GM18873 (cell line): ENCODE data around the gene LRRTM3.
A peak's percentile ranks its signal among the peaks of the same experiment; 100 is the strongest.

Experiments used
- ATAC-seq: cut with Tn5 transposase; IDR thresholded peaks from one replicate; pipeline ENCODE4 v1.9.1; 2021; ENCODE audit warnings: mild to moderate bottlenecking, moderate library complexity, moderate number of reproducible peaks; ENCODE audit not compliant: unreplicated experiment, low FRiP score

The LRRTM3 gene

DNA sequence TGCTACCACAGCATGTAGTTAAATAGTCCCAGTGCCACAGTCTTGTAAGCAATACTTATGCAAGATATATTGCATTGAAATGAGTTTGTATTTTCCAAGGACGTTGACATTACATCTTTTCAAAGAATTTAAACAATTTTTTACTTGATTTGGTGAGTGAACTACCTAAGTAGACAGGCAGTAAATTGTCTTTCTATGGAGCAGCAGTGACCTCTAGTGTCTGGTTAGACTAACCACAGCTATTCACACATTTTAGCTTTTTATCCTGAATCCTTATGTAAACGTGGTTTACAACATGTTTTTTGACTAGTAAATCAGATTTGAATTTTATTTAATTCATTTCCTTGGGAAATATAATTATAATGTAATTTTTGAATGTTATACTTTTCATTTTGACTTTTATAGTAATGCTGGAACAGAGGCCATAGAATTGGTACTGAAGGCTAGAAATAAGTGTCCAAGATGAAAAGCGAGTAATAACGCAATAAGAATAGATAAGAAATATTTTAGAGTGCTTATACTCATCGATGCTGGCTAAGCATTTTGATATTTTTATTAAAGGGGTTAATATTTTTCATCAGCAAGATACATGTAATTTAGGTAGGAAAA, 5.6 kb downstream of the LRRTM3 start:
- ATAC-seq = peak; percentile 70

DNA sequence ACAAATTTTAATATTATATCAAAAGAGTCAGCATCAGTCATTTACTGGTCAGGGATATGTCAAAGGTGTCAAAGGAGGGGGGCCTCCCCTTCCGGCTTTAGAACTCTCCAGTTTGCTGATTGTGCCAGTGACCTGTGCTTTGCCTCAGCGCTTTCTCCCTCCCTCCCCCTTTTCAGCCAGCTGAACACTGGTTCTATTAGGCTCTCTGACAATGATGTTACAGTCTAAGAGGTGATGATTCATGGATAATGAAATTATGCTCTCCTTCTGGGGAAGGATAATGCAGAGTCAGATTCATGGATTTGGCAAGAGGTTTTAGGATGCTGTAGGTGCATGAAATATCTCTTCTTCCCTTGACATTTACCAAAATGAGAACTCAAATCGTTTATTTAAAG, 6.1 kb downstream of the LRRTM3 start:
- ATAC-seq = no peak

DNA sequence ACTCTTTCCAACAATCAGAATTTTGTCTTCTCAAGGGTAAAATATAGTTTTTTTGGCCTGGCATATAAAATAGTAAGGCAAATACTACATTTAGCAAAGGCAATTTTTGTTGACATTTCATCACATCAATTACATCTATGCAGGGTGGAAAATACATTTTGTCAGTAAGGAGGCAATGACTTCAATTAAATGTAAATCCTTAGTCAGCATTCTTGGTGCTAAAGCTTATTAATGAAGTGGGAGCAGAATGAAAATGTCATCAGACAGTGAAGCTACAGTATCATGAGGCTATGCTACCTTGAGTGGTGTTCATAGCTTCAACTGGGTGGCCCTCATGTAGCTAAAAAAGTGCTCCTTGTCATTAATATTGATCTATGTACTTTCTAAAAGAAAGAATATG, 8.9 kb downstream of the LRRTM3 start:
- ATAC-seq = no peak

DNA sequence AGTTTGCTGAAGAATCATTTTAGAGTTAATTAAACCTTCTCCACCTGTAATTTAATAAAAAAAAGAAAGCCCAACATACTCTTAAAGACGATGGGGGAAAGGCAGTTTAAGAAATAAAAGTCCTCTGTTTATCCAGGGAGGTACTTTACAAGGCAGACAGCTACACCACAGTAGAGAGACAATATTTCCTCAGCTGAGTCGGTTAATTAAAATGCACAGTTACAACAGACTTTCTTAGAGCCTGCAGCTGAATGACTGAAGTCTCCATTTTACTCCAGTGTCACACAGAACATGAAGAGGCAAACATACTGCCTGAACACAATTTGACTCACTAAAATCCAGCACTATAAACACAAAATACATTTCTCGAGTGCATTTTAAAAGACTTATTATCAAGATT, 15.1 kb downstream of the LRRTM3 start:
- no peak for ATAC-seq

DNA sequence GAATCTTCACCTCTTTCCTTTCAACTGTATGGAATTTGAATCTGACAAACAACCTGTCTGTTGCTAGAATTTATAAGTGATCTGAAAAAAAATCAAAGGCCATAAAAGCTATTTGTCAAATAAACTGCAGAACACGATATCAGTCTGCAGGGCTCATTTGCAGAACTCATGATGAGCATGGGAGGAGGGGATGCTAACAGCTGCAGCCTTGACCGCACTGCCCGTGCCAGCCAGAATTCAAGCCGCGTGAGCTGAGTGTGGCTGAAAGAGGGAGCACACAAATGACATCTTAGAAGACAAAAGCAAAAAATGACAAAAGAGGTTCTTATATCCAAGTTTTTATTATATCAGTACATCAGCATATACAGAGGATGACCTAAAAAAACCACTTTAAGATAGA, 15.7 kb downstream of the LRRTM3 start:
- no peak for ATAC-seq

DNA sequence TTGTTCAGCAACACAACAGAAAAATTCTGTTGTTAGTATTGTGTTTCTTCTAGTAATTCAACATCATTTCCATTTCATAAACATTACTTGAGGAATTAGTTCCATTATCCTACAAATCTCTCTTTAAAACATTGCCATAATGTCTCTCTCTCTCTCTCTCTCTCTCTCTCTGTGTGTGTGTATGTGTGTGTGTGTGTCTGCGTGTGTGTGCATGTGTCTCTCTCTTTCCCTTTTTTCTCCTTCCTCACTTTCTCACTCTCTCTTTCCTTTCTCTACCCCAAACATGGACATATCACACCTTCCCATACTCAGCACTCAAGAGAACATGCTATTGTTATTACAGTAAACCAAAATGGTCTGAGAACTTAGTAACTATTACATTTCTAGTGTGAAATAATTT, 16.6 kb downstream of the LRRTM3 start:
- ATAC-seq = no peak

DNA sequence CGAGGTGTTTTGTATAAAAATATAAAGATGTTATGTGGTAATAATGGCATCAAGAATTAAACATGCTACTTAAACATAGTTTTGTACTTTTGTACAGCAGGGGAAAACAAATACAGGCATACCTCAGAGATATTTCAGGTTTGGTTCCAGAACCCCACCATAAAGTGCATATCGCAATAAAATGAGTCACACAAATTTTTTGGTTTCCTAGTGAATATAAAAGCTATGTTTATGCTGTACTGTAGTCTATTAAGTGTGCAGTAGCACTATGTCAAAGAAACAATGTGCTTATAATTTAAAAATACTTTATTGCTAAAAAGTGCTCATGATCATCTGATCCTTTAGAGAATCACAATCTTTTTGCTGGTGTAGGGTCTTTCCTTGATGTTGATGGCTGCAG, 17.8 kb downstream of the LRRTM3 start:
- no peak for ATAC-seq

DNA sequence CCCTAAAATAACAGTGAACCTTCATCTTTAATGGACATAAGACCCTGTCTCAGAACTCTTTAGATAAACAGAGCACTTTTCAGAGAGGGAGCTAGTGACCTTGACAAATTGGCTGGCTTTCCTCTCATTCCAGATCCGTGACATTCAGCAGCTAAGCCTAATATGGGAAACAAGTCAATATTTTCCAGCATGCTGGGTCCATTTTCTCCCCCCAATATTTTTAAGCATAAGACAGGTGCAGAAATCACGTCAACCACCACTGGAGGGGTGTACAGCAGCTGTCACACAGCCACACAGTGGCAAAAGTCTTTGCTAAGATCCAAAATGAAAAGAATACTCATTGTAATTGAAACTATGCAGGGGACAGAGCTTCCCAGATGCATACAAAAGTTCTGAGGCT, 26.1 kb downstream of the LRRTM3 start:
- ATAC-seq = no peak

DNA sequence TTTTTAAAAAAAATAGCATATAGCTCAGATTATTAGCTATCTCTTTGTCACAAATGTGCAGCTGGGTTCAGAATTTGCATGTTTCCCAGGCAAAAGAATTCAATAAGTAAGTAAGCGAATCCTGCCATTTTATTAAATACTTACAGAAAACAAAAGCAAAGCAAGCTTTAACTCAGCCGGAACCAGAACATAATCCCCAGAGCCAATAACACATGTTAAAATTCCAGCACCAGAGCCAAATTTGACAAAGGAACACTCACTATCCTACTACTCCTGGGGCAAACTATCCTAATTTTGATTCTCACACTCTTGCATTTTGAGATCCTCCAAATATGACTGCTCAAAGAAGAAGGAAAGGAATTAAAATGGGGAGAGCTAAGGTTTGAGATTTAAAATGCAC, 32.6 kb downstream of the LRRTM3 start:
- no peak for ATAC-seq

DNA sequence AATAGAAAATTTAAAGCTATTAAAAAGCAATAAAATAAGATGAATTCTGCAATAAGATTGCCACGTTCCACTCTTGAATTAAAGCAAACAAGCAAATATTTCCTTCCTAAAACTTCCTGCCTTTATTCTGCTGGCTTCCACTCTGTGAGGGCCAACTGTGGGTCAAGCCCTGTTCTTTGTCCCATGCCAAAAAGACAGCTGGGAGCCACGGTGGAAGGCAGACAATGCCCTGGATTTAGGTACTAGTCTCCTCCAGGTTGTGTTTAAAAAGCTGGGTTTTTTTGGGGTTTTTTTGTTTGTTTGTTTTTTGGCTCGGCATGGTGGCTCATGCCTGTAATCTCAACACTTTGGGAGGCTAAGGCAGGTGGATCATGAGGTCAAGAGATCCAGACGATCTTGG, 39.1 kb downstream of the LRRTM3 start:
- ATAC-seq = no peak

DNA sequence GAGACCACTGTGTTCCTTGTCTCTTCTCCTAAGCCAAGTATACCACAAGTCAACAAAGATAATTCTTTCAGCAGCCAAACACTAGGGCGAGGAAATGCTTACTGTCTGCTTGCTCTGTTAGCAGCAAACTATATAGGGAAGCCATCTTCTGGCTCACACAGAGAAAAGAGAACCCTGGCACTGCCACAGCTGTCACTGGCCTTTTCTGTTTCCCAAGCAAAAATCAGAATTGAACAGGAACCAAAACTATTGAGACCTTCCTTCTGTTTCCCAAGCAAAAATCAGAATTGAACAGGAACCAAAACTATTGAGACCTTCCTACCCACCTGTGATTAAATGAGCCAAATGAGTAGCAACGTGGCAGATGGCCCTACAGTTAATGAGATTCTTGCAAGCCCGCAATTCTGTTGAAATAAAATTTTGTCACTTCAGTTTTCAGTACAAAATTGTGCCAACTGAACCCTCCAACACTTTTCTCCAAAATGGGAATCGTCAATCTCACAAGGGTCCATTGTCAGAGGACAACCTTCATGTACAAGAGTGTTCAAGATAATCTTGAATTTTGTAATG, 54.5 kb downstream of the LRRTM3 start:
- ATAC-seq = no peak

DNA sequence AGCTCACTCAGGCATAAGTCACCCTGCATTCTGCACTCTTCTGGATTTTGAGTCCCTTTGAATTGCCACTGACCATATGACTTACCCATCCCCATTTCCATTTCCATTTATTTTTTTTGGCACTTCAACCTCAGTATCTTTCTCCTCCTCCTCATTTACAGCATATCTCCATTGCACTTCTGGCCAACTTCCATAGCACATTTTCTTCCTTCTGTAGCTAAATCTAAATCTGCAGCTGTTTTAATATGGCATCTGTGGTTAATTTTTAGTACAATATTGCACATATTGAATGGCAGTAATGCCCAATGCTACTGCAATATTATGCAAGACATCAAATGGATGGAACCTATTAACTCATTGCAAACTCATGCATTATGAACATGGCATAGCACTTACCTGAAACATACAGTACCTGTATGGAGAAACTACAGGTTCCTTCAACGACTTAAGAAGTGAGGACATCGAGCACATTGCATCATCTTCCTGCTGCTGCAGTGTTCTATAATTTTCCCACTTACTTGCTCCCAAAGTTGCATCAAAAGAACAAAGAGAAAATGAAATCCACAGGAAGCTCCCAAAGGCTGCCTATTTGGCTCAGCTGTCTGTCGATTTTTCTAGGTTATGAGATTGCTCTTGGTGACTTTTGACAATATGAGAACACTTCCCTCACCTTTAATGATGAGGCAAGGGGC, 55.7 kb downstream of the LRRTM3 start:
- no peak for ATAC-seq

DNA sequence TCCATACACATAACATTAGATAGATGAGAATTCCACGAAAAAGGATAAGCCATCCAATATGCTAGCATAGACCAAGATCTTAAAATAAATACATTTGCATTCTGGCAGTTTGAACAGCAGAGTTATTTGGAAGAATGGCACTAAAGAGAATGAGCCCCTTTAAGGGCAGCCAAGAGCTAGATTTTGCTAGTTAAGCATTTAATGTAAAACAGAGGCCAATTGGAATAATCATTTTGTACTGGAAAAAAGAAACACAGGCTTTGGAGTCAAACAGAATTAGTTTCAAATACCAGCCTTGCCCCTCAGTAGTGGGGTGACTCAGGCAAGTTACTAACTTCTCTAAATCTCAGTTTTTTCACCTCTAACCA, 56.2 kb downstream of the LRRTM3 start:
- ATAC-seq = no peak

DNA sequence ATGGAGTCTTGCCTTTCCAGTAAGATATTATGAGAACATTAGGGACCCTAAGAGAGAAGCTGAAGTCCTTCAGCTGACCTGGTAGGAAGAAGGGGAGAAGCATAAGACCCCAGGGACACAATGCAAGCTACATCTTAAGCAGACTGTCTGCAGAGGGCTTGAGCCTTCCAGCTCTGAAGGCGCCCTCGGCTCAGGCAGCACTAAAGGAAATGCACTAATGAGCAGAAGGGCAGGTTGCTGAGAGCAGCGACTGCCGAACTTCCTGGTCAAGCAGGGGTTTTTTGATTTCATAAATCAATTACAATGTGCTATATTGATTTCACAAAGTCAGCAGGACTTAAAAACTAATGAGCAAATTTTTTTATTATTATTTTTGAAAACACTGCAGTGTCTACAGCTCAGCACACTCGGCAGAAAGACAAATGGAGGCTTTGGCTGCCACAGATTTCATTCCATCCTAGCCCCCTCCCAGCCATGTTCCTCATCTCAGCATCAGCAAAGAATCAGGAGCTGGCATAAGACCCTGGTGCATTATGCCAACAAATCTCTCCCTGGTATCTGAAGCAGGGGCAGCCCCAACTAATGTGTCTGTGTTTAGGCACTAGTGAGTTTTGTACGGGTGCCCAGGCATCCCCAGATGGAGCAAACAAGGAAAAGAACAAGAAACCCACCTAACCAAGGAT, 57.1 kb downstream of the LRRTM3 start:
- no peak for ATAC-seq

DNA sequence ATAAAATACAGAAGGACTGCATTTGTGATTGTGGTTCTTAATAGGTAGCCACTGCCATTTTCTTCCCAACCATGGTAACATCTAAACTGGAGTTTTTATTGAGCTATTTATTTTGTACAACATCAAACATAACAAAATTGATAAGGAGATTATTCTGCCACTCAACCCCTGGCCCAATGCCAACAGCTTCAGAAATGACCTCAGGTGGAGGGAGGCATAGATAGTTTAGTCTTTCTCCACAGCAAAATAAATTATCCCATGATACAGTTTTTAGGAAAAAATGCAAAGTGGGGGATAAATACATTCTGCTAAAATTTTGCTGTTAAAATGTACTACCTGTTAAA, 57.6 kb downstream of the LRRTM3 start:
- no peak for ATAC-seq

DNA sequence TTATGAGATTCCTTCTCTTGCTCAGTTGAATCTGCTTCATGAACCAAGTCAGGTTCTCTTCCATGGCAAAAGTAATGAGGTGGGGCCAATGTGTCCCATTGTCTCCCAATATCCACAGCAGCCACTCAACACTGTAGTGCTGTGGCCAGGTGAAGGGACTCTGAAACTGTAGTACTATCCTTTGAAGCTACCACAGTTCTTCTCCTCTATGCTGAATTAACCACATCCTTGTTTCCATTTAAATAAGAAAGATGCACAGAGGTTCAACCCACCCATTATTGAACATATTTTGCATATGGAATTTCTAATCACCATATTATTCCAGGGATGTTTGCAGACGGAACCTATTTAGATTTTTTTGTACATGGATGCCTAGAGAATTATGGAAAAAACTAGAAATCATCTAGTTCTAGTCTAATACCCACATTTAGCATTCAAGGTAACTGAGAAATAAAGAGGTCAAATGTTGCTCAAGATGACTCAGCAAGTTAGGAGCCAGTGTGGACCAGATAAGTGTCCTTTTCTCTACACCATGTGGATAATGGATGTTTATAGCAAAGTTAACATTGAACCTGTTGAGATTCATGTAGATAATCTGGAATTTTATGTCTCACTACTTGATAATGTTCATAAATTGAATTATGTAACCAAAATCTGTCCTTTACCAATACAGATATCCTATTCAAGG, 64.5 kb downstream of the LRRTM3 start:
- ATAC-seq = no peak

DNA sequence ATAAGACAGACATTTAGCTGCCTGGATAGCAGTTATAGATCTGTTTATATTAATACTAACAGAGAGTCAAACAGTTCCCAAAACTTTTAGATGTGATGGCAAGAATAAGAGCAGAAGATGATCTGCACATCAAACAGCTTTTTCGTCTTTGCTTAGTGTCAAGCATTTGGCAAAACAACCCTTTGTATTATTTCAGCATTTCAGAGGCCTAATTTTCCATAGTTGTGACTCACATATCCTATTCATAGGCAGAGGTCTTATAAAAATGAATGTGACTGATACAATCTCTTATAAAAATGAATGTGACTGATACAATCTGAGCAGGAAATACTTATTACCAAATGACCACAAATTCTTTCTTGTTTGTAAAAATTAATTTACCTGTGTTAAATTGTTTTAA, 71.2 kb downstream of the LRRTM3 start:
- ATAC-seq = no peak

DNA sequence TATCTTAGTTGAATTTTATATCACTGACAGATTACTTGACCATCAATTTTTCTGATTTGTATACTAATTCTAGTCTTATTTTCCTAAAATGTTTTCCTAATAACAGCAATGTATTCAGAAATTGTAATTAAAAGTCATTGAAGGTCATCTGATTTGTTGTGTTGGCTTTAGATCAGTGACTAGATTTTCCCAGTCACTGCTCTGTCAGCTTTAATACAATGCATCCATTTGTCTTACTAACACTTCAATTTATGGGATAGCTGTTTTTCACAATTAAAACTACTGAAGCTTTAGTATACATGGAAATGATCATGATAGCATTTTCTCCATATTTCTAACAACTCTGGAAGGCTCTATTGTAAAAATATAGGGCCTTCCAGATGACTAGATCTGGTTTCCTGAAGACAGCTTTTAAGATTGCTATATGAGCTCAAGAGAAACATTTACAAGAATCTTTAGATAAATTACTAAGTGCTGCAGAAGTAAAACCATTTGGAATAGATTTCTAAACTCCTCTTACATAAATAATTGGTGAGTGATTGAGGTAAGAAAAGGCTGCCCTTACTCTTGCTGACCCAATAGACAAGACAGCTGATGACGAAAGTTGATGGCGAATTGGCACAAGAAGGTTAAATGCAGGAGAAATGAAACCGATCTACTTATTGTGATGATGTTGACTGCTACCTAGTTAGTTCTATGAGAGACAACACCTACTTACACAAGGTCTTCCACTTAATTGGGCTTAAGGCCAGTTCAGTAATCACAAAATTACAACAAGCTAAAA, 74.1 kb downstream of the LRRTM3 start:
- ATAC-seq = no peak

DNA sequence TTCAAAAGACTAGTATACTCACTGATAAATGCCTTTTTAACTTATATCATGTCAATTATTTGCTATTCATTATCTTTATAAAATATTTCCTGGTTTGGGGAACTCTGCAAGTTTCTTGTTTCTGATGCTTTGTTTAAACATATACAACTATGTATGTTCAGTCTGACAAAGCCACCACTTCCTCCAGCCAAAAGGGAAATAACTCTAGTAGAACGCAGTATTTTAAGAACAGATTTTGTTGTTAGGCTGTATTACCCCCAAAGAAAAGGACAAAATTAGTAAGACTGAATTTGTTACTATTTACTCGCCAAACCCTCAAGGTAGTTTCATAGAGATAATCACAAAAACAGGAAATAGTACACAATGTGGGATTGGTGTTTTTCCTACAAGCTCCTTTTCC, 78.9 kb downstream of the LRRTM3 start:
- no peak for ATAC-seq

DNA sequence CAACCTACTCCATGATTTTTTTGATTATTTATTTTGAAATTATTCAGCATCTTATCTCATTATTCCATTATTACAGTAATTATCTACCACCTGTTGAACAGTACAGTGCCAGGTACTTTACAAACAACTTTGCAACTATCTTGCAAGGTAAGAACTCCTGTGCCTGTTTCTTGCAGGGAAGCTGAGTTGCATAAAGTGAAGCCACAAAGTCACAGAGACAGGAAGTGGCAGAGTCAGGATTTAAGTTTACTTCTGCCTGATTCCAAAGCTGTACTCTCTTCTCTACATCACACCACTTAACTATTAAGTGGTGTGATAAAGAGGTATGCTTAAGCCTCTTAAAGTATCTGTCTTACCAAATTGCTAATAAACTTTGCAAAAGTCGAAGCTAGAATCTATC, 80.1 kb downstream of the LRRTM3 start:
- ATAC-seq = no peak

DNA sequence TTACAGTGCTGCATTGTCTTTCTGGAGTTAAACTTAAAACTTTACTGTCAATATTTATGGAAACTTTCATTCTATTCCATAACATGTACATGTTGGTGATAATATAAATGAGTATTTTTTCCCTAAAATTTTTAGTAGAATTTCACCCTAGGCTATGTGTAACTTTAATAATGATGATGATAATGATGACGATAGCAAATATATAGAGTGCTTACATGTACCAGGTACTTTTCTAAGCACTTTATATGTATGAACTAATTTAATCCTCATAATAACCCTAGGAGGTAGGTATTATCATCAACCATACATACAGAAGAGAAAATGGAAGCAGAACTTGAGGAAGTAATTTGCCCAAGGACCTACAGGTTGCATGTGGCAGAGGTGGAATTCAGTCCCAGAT, 85.6 kb downstream of the LRRTM3 start:
- no peak for ATAC-seq
